Trophoblast cell (in vitro differentiated cells and primary cell): ENCODE data around the gene F7.
A peak's percentile ranks its signal among the peaks of the same experiment; 100 is the strongest.

Experiments used
- DNase-seq, 2 donors: peaks; one replicate each; pipeline ENCODE4 v3.0.0-alpha.2; 2016
- H2AFZ ChIP-seq: 2 replicates; pipeline ENCODE4 v1.6.1; 2013; ENCODE audit warnings: low read length, moderate library complexity, mild to moderate bottlenecking; ENCODE audit not compliant: insufficient read depth, poor library complexity
- H2AK5ac ChIP-seq: 2 replicates; pipeline ENCODE4 v1.6.1; 2013; ENCODE audit warnings: mild to moderate bottlenecking, low read length
- H2BK120ac ChIP-seq: 2 replicates; pipeline ENCODE4 v1.6.1; 2013; ENCODE audit warnings: low read length, mild to moderate bottlenecking, moderate library complexity; ENCODE audit not compliant: insufficient read depth, poor library complexity
- H2BK12ac ChIP-seq: 2 replicates; pipeline ENCODE4 v1.6.1; 2013; ENCODE audit warnings: mild to moderate bottlenecking, low read length, moderate library complexity
- H2BK5ac ChIP-seq: 2 replicates; pipeline ENCODE4 v1.6.1; 2013; ENCODE audit warnings: low read length, low read depth, moderate library complexity, mild to moderate bottlenecking; ENCODE audit not compliant: poor library complexity
- H3K14ac ChIP-seq: 2 replicates; pipeline ENCODE4 v1.6.1; 2013; ENCODE audit warnings: mild to moderate bottlenecking, low read length
- H3K18ac ChIP-seq: 2 replicates; pipeline ENCODE4 v1.6.1; 2013; ENCODE audit warnings: mild to moderate bottlenecking, low read length
- H3K23ac ChIP-seq: 2 replicates; pipeline ENCODE4 v1.6.1; 2013; ENCODE audit warnings: low read length
- H3K27ac ChIP-seq: 2 replicates; pipeline ENCODE4 v1.5.1; 2013; ENCODE audit warnings: low read depth, mild to moderate bottlenecking, inconsistent platforms, low read length, moderate library complexity
- H3K27me3 ChIP-seq: 2 replicates; pipeline ENCODE4 v1.6.1; 2013; ENCODE audit warnings: inconsistent platforms, mild to moderate bottlenecking, low read length, moderate library complexity; ENCODE audit not compliant: insufficient read depth
- H3K36me3 ChIP-seq, 2 experiments: 1 replicate in 1 of 2; 2 replicates in 1 of 2; pipeline ENCODE4 v1.6.1; 2013; ENCODE audit warnings: low read length in 2 of 2, mild to moderate bottlenecking in 2 of 2, moderate library complexity in 1 of 2; ENCODE audit not compliant: insufficient read depth in 2 of 2, control insufficient read depth in 1 of 2
- H3K4ac ChIP-seq: 2 replicates; pipeline ENCODE4 v1.6.1; 2013; ENCODE audit warnings: low read depth, mild to moderate bottlenecking, low read length, moderate library complexity
- H3K4me1 ChIP-seq, 2 experiments: 1 replicate in 1 of 2; 2 replicates in 1 of 2; pipeline ENCODE4 v1.6.1; 2013; ENCODE audit warnings: low read length in 2 of 2, mild to moderate bottlenecking in 2 of 2, moderate library complexity in 1 of 2; ENCODE audit not compliant: insufficient read depth in 2 of 2, control insufficient read depth in 1 of 2
- H3K4me2 ChIP-seq: 2 replicates; pipeline ENCODE4 v1.6.1; 2013; ENCODE audit warnings: inconsistent platforms, mild to moderate bottlenecking, low read length, moderate library complexity
- H3K4me3 ChIP-seq: 2 replicates; pipeline ENCODE4 v1.5.1; 2013; ENCODE audit warnings: mild to moderate bottlenecking, low read depth, low read length, inconsistent platforms
- H3K79me1 ChIP-seq: one replicate; pipeline ENCODE4 v1.6.1; 2013; ENCODE audit warnings: low read length
- H3K79me2 ChIP-seq: 2 replicates; pipeline ENCODE4 v1.6.1; 2013; ENCODE audit warnings: low read length, mild to moderate bottlenecking; ENCODE audit not compliant: control insufficient read depth, insufficient read depth, poor library complexity
- H3K9ac ChIP-seq: 2 replicates; pipeline ENCODE4 v1.6.1; 2013; ENCODE audit warnings: mild to moderate bottlenecking, low read length
- H3K9me3 ChIP-seq: 2 replicates; pipeline ENCODE4 v1.6.1; 2013; ENCODE audit warnings: low read depth, mild to moderate bottlenecking, control low read depth, inconsistent platforms, low read length; ENCODE audit not compliant: insufficient read depth
- H4K12ac ChIP-seq: 2 replicates; pipeline ENCODE4 v1.6.1; 2013; ENCODE audit warnings: low read depth, mild to moderate bottlenecking, low read length, moderate library complexity
- H4K8ac ChIP-seq: 2 replicates; pipeline ENCODE4 v1.6.1; 2013; ENCODE audit warnings: low read depth, mild to moderate bottlenecking, low read length, moderate library complexity
- H4K91ac ChIP-seq: one replicate; pipeline ENCODE4 v1.6.1; 2013; ENCODE audit warnings: low read depth, mild to moderate bottlenecking, low read length, moderate library complexity
- WGBS: extraction: QIAGEN DNeasy Blood & Tissue Kit; methylation state at CpG from one replicate; pipeline ENCODE4 v1.1.7; 2013; ENCODE audit warnings: missing lambda C conversion rate; ENCODE audit not compliant: insufficient read length, insufficient coverage; ENCODE audit errors: extremely low coverage; 5-methylcytosine and 5-hydroxymethylcytosine counted together

Gene F7

DNA sequence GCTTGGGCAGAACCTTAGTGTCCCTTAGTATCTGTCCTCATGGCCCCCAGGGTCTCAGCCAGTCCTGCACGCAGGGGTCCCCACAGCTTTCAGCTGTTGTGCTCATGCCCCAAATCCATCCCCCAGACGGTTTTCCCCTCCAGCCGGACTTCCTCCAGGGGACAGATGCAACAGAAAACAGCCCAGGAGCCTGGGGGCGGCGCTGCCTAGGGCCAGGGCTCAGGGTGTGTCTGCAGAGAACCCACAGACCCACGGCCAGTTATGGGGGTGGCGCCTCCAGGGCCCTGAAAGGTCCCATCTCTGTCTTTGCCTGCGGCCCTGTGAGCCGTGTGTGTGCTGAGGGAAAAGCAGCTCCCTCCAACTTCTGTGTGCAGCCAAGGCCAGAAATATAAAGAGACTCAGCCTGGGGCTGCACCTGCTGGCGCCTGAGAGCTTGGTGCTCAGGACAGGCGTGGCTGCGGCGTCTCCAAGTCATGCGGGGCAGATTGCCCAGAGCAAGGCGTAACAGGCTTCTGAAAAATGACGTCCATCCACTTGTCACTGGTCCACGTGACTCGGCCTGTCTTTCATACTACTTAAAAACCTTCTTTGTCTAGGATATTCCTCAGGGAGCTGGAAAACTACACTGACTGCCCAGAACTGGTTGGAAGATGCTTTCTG is 22.1 kb upstream of the F7 start:
- H3K9me3 ChIP-seq: peaks cover 2% of the 10 kb centered on the region
- no peak overlapping the region for H2BK5ac ChIP-seq
- no peak overlapping the region for H3K9ac ChIP-seq
- no peak overlapping the region for H2BK120ac ChIP-seq
- no peak overlapping the region for H3K14ac ChIP-seq
- no peak overlapping the region for H4K12ac ChIP-seq
- H3K23ac ChIP-seq: no peak overlapping the region
- no peak overlapping the region for H2BK12ac ChIP-seq
- H3K79me1 ChIP-seq: no peaks in the 10 kb centered on the region
- H2AK5ac ChIP-seq: no peak overlapping the region
- no peaks in the 10 kb centered on the region for H3K36me3 ChIP-seq
- no peaks in the 10 kb centered on the region for H3K79me2 ChIP-seq
- H3K27me3 ChIP-seq: no peaks in the 10 kb centered on the region
- no peak overlapping the region for H2AFZ ChIP-seq
- no peaks in the 10 kb centered on the region for H3K4me1 ChIP-seq
- no peak overlapping the region for H3K4me3 ChIP-seq
- no CpG with 5 or more reads among the region's 18 CpGs for WGBS
- no peak overlapping the region for H3K4me2 ChIP-seq
- DNase-seq: peak; percentile 84 to 85
- H3K4ac ChIP-seq: no peak overlapping the region
- H4K8ac ChIP-seq: no peak overlapping the region
- H3K27ac ChIP-seq: no peak overlapping the region
- no peak overlapping the region for H3K18ac ChIP-seq
- H4K91ac ChIP-seq: no peak overlapping the region

GRCh38 chr13:113084094-113084942 is 21.3 kb upstream of the F7 start:
- Histone ChIP-seq H3K9me3 (peaks cover 2% of the 10 kb centered on the region), H3K14ac (no peak overlapping the region), H2AK5ac (no peak overlapping the region), H3K36me3 (no peaks in the 10 kb centered on the region), H3K4ac (no peak overlapping the region), H3K18ac (no peak overlapping the region), H3K4me2 (no peak overlapping the region), H2BK5ac (no peak overlapping the region), H3K4me1 (no peaks in the 10 kb centered on the region), H2AFZ (no peak overlapping the region), H3K9ac (no peak overlapping the region), H3K27ac (no peak overlapping the region), H3K4me3 (no peak overlapping the region), H4K8ac (no peak overlapping the region), H3K79me1 (no peaks in the 10 kb centered on the region), H2BK12ac (no peak overlapping the region), H3K79me2 (no peaks in the 10 kb centered on the region), H4K12ac (no peak overlapping the region), H4K91ac (no peak overlapping the region), H3K23ac (no peak overlapping the region), H2BK120ac (no peak overlapping the region), H3K27me3 (no peaks in the 10 kb centered on the region)
- WGBS: no CpG with 5 or more reads among the region's 25 CpGs
- no peak for DNase-seq

DNA sequence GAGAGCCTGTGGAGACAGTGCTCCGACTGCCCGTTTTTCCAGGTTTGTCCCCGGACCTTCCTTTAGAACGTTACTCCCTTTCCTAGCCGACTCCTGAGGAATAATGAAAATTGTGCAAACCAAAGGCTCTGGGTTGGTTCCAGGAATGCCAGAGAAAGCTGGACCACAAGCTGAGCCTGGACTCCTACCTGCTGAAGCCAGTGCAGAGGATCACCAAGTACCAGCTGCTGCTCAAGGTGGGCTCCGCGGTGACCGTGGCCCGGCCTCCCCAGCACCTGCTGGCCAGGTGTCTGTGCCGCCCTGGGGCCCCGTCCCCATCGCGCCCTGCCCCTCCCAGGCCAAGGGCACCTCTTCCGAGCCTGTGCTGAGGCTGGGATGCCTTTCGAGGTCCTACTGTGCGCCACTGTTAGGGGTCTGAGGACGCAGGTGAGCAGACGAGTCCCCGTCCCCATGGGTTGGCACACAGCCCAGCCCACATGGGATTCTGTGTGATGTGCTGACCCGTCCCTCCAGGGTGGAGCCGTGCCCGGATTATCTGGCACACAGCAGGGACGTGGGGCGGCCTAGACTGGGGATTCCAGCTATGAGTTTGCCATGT is 20.5 kb upstream of the F7 start:
- no peak overlapping the region for H3K27ac ChIP-seq
- H2AFZ ChIP-seq: no peak overlapping the region
- peaks cover 2% of the 10 kb centered on the region for H3K9me3 ChIP-seq
- no peaks in the 10 kb centered on the region for H3K36me3 ChIP-seq
- H3K79me1 ChIP-seq: no peaks in the 10 kb centered on the region
- DNase-seq: no peak
- H4K8ac ChIP-seq: no peak overlapping the region
- H2AK5ac ChIP-seq: no peak overlapping the region
- WGBS: no CpG with 5 or more reads among the region's 24 CpGs
- H3K4me1 ChIP-seq: no peaks in the 10 kb centered on the region
- H3K79me2 ChIP-seq: no peaks in the 10 kb centered on the region
- no peak overlapping the region for H3K14ac ChIP-seq
- H3K9ac ChIP-seq: no peak overlapping the region
- H2BK12ac ChIP-seq: no peak overlapping the region
- no peak overlapping the region for H2BK120ac ChIP-seq
- H3K18ac ChIP-seq: no peak overlapping the region
- no peaks in the 10 kb centered on the region for H3K27me3 ChIP-seq
- no peak overlapping the region for H4K12ac ChIP-seq
- H3K4me3 ChIP-seq: no peak overlapping the region
- H3K4me2 ChIP-seq: no peak overlapping the region
- no peak overlapping the region for H3K4ac ChIP-seq
- H3K23ac ChIP-seq: no peak overlapping the region
- no peak overlapping the region for H2BK5ac ChIP-seq
- H4K91ac ChIP-seq: no peak overlapping the region

- no peak overlapping the region for H3K27ac ChIP-seq
- no peak overlapping the region for H4K91ac ChIP-seq
- H4K8ac ChIP-seq: no peak overlapping the region
- no peak overlapping the region for H4K12ac ChIP-seq
- no peaks in the 10 kb centered on the region for H3K36me3 ChIP-seq
- H2AFZ ChIP-seq: no peak overlapping the region
- no peak overlapping the region for H3K4me2 ChIP-seq
- H3K79me1 ChIP-seq: no peaks in the 10 kb centered on the region
- H2BK12ac ChIP-seq: no peak overlapping the region
- no peak overlapping the region for H3K18ac ChIP-seq
- H3K4me1 ChIP-seq: no peaks in the 10 kb centered on the region
- no peak overlapping the region for H3K9ac ChIP-seq
- WGBS: no CpG with 5 or more reads among the region's 32 CpGs
- H3K4me3 ChIP-seq: no peak overlapping the region
- H2BK120ac ChIP-seq: no peak overlapping the region
- H3K79me2 ChIP-seq: no peaks in the 10 kb centered on the region
- H3K14ac ChIP-seq: no peak overlapping the region
- DNase-seq: no peak
- H2BK5ac ChIP-seq: no peak overlapping the region
- no peaks in the 10 kb centered on the region for H3K27me3 ChIP-seq
- H3K4ac ChIP-seq: no peak overlapping the region
- H2AK5ac ChIP-seq: no peak overlapping the region
- peaks cover 2% of the 10 kb centered on the region for H3K9me3 ChIP-seq
- no peak overlapping the region for H3K23ac ChIP-seq
Measured at GRCh38 chr13:113086031-113086750, 19.4 kb upstream of the F7 start.
